GM21717 (cell line): ENCODE results near the gene AKTIP.
"Not testable (repeated sequence)": the region's sequence is repeated elsewhere in the genome, so short reads cannot be mapped to it uniquely, and the experiment has no call there.

Source experiments
- ATAC-seq: cut with Tn5 transposase; IDR thresholded peaks from one replicate; pipeline ENCODE4 v1.9.1; 2021; ENCODE audit warnings: mild to moderate bottlenecking, moderate library complexity; ENCODE audit not compliant: unreplicated experiment

Gene AKTIP

GRCh38 chr16:53502331-53503269, at the start of gene AKTIP:
AKTIP (minus strand) TSS chr16:53503209; CDS start chr16:53500259, 2,950 bp downstream.
- peak; percentile 28 for ATAC-seq

DNA sequence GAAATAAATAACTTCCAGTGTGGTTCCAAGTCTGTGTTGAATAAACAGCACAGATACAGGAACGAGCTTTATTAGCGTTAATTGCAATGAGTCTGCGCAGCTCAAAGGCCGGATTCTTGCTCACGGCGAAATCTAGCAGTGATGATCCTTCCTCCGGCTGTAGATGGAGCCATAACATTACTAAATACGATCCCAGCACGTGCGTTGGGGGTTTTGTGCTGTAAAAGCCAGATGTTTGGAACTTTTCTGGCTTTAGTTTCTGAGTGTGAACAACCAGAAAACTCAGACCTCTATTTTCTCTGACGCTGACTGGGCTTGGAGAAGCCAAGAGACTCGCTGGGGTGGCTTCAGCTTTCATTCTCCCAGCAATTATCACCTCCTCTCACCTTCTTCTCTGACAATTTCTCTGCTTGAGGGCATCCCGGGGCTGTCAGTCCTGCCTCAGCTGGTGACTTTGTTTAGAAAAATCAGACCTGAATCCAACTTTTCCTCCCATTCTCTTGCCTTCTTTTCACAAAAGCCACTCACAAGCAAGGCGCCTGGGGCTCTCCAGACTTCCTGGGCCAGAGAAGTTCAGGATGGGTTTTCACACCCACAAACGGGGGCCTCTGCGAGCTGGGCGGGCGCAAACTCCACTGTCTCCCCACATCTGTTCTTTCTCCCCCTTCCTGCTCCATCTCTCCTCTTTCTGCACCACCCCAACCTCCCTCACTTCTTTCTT, 47.1 kb upstream of the AKTIP start:
- ATAC-seq: peak; percentile 78

DNA sequence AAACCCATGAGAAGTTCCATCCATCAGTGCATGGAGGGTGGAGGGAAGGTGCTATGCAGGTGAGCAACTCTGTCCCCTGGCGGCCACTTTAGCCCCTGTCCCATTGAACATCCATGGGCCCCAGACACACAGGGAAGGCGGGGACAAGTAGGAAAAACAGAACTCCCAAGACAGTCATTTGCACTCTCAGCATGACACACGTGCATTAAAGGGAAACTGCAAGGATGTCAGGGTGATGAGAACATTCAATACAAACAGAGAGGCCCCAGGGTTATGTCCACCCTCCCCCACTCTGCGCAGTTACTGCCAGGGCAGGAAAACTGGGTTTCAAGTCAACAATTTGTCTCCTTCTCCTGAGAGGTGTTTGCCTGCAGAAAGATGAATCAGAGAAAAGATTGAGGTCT, 44.0 kb upstream of the AKTIP start:
- ATAC-seq: no peak

GRCh38 chr16:53545433-53545832, 42.4 kb upstream of the AKTIP start:
- no peak for ATAC-seq

- no peak for ATAC-seq
Observed at GRCh38 chr16:53542283-53542682, 39.3 kb upstream of the AKTIP start.

- ATAC-seq: no peak
Observed at GRCh38 chr16:53541326-53541725, 38.3 kb upstream of the AKTIP start.

GRCh38 chr16:53539759-53540718, 37.0 kb upstream of the AKTIP start:
- not testable (repeated sequence) for ATAC-seq

DNA sequence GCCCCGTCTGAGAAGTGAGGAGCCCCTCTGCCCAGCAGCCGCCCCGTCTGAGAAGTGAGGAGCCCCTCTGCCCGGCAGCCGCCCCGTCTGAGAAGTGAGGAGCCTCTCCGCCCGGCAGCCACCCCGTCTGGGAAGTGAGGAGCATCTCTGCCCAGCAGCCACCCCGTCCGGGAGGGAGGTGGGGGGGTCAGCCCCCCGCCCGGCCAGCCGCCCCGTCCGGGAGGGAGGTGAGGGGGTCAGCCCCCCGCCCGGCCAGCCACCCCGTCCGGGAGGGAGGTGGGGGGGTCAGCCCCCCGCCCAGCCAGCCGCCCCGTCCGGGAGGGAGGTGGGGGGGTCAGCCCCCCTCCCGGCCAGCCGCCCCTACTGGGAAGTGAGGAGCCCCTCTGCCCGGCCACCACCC, 36.3 kb upstream of the AKTIP start:
- ATAC-seq: not testable (repeated sequence)

DNA sequence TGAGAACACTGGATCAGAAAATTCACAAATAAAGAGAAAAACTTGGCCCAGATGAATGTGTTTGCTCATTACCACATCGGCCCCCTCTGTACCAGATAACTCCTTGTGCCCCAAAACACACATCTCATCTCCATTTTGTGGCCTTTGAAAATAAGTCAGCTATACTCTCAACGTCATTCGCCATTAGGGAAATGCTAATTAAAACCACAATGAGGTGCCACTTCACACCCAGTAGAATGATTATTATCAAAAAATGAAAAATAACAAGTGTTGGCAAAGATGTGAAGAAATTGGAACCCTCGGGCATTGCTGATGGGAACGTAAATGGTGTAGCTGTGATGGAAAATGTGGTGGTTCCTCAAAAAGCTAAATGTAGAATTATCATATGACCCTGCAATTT, 34.6 kb upstream of the AKTIP start:
- no peak for ATAC-seq

DNA sequence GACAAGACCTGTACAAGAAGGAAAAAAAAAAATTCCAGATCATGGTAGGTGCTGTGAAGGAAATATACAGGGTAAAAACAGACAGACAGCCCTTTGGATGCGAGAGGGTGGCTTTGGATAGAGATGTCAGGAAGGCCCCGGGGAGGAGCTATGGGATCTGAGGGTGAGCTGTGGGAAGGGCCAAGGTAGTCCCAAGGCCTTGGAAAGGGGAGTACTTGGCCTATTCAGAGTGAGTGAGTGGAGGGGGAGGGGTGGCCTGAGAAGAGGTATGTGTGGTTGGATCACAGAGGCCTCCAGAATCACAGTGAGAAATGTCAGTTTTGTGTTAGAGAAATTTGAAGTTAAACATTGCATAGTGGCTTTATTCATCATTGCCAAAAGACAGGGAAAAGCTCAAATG, 31.2 kb upstream of the AKTIP start:
- no peak for ATAC-seq

GRCh38 chr16:53530741-53531140, 27.7 kb upstream of the AKTIP start:
- no peak for ATAC-seq

GRCh38 chr16:53530046-53530445, 27.0 kb upstream of the AKTIP start:
- ATAC-seq: no peak

DNA sequence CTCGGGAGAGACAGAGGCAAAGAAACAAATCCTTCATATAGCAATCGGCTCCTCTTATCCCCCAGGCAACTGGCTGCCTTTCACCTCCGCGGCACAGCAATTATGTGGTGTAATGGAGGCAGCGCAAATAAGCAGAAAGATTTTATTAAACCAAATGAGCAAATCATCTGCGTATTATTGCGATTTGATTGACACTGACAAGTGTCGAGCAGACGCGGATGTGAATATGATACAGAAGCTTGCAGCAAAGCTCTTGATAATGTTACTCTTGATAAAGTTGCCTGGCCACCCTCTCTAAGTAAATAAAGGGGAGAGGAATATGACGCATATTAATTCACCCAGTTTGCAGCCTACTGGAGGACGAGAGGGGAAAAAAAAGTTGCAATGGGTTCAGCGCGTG, 26.5 kb upstream of the AKTIP start:
- no peak for ATAC-seq

DNA sequence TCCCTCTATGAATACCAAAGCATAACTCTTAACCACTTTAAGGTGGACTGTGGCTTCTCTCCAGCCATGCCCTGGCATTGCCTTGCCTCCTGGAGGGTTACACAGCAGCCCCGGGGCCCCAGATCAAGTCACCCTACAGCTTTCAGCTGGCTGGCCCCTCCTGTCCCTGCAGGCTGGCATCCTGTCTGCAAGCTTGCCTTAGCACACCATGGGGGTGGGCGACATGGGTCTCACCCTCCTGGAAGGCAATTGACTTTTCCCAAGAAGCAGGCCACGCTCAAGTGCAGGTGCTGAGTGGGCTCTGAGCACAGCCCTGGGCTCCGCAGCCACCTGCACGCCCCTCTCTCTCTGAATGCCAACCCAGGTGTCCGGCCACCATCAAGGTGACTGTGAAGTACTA, 25.8 kb upstream of the AKTIP start:
- no peak for ATAC-seq

GRCh38 chr16:53523971-53524548, 21.1 kb upstream of the AKTIP start:
- ATAC-seq: no peak

DNA sequence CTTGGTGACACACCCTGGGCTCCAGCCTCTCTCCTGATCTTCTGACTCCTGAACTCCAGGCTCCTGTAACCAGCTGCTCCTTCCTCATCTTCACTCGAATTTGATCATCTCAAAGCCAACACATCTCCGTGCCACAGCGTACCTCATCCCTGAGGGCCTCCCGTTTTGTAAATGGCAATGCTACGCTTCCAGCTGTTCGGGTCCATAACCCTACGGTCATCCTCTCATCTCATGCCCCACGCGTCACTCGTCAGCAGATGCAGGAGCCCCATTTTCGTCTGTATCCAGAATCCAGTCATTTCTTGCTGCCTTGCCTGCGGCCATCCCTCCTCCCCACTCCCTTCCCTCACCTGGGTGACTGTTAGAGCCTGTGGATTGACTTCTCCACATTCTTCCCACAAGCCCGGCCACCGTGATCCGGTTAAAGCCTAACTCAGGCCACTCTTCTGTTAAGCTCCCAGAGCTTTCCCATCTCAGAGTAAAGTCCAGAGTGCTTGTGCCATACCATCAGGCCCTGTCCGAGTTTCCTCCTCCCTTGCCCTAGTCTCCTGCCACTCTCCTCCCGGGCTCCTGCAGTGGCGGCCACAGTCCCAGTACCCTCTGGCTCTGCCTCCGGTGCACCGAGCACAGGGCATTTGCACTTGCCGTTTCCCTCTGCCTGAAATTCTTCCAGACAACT, 20.3 kb upstream of the AKTIP start:
- ATAC-seq: no peak

- no peak for ATAC-seq
Observed at GRCh38 chr16:53519417-53520091, 16.5 kb upstream of the AKTIP start.

- peak; percentile 98 for ATAC-seq
Observed at GRCh38 chr16:53518550-53519416, 15.8 kb upstream of the AKTIP start.
